Activated T-cell treated with anti-CD3 and anti-CD28 coated beads for 4 hours (primary cell): ENCODE results near the gene BLOC1S1.

Experiments
- DNase-seq: peaks from one replicate; pipeline ENCODE4 v3.0.0-alpha.2; 2020

BLOC1S1 gene

GRCh38 chr12:55695349-55695748 lies 20.5 kb upstream of the BLOC1S1 start:
- DNase-seq, result no peak

- no peak for DNase-seq
Observed at GRCh38 chr12:55696141-55696540, 19.7 kb upstream of the BLOC1S1 start.

- no peak for DNase-seq
Observed at GRCh38 chr12:55696796-55697462, 18.9 kb upstream of the BLOC1S1 start.

GRCh38 chr12:55697686-55698085 lies 18.2 kb upstream of the BLOC1S1 start:
- no peak for DNase-seq

GRCh38 chr12:55698241-55698955 lies 17.4 kb upstream of the BLOC1S1 start:
- no peak for DNase-seq

- no peak for DNase-seq
Observed at GRCh38 chr12:55698965-55699364, 16.9 kb upstream of the BLOC1S1 start.

- DNase-seq, result no peak
Observed at GRCh38 chr12:55699471-55700055, 16.3 kb upstream of the BLOC1S1 start.

- no peak for DNase-seq
Observed at GRCh38 chr12:55700255-55701018, 15.4 kb upstream of the BLOC1S1 start.

GRCh38 chr12:55702861-55703260 lies 13.0 kb upstream of the BLOC1S1 start:
- no peak for DNase-seq

GRCh38 chr12:55703288-55703687 lies 12.6 kb upstream of the BLOC1S1 start:
- no peak for DNase-seq

GRCh38 chr12:55703901-55704761 lies 11.7 kb upstream of the BLOC1S1 start:
- no peak for DNase-seq

GRCh38 chr12:55704824-55705718 lies 10.8 kb upstream of the BLOC1S1 start:
- DNase-seq, result no peak

GRCh38 chr12:55705782-55706402 lies 10.0 kb upstream of the BLOC1S1 start:
- DNase-seq, result no peak

- no peak for DNase-seq
Observed at GRCh38 chr12:55706568-55707218, 9.2 kb upstream of the BLOC1S1 start.

GRCh38 chr12:55707219-55707671 lies 8.6 kb upstream of the BLOC1S1 start:
- no peak for DNase-seq

GRCh38 chr12:55707841-55708694 lies 7.8 kb upstream of the BLOC1S1 start, which contains the start of gene ITGA7:
TSS of gene ITGA7 (minus strand) at chr12:55707904. CDS start at chr12:55707682, 222 bp downstream.
- DNase-seq, result peak; percentile 50

GRCh38 chr12:55708695-55709233 lies 7.1 kb upstream of the BLOC1S1 start:
- DNase-seq, result no peak

- no peak for DNase-seq
Observed at GRCh38 chr12:55711786-55712553, 3.9 kb upstream of the BLOC1S1 start.
